Left lung (tissue), 10 donors: ENCODE results near the gene PAM. TPM values are rescaled to one million over a fixed set of nuclear protein-coding genes. Genes with fewer than 3 reads are reported as not detected.

Experiments
- ATAC-seq: fragments of 200-7000 bp; cut with Tn5 transposase; one replicate; pipeline ENCODE4 v1.9.1; 2020; ENCODE audit warnings: moderate library complexity
- DNase-seq, 4 donors: peaks; one replicate each; pipeline ENCODE4 v3.0.0-alpha.2; 2013 to 2020
- H3K27ac ChIP-seq, 2 donors: fragments of 200-600 bp; sonication (generic) in 1 of 2; one replicate each; pipeline versions ENCODE4 v1.5.0 to v1.8.0; 2020 to 2021
- H3K27me3 ChIP-seq, 2 donors: fragments of 200-600 bp; sonication (generic) in 1 of 2; one replicate each; pipeline versions ENCODE4 v1.5.0 to v1.8.0; 2020 to 2021
- H3K36me3 ChIP-seq, 2 donors: fragments of 200-600 bp; sonication (generic) in 1 of 2; one replicate each; pipeline versions ENCODE4 v1.5.0 to v1.8.0; 2020 to 2021
- H3K4me1 ChIP-seq, 2 donors: fragments of 200-600 bp; one replicate each; pipeline ENCODE4 v1.8.0; 2021
- H3K4me3 ChIP-seq, 2 donors: fragments of 200-600 bp; sonication (generic) in 1 of 2; one replicate each; pipeline versions ENCODE4 v1.5.0 to v1.8.0; 2020 to 2021; ENCODE audit warnings: mild to moderate bottlenecking in 1 of 2
- H3K9me3 ChIP-seq, 2 donors: fragments of 200-600 bp; sonication (generic) in 1 of 2; one replicate each; pipeline versions ENCODE4 v1.5.0 to v1.8.0; 2020 to 2021
- intact Hi-C, 2 donors: fragments of 100-400 bp; cut with DNase I; formaldehyde crosslinking; loops; one replicate each; pipeline versions ENCODE4 v1.11.2 to v1.14.2; 2022
- polyA plus RNA-seq, 6 donors: library from polyadenylated mRNA; unstranded; fragments of 120-200 nt; gene quantifications; one replicate each; pipeline ENCODE4 v1.2.1, GENCODE V29; 2013; ENCODE audit not compliant: insufficient read length in 6 of 6
- total RNA-seq, 2 donors: library from RNA; stranded (reverse); fragmentation: NEBNext Ultra II Directional; extraction: Animal tissue kit (Norgen Biotek cat#: 25700); gene quantifications; one replicate each; pipeline ENCODE4 v1.2.1, GENCODE V29; 2021
- TF ChIP-seq, protein P1 (sequence below), 2 donors: fragments of 200-600 bp; sonication (generic) in 1 of 2; IDR thresholded peaks; one replicate each; pipeline versions ENCODE4 v1.5.0 to v1.8.0; 2021; ENCODE audit warnings: antibody characterized with exemption in 2 of 2
- donor health status: DM: no; HTN: yes; CAD: no.
- donor health status: DM: no; HTN: no; CAD: no.

PAM gene
- total and polyA plus RNA-seq, 8 donors: 93.3 to 427 (median 145) TPM

DNA sequence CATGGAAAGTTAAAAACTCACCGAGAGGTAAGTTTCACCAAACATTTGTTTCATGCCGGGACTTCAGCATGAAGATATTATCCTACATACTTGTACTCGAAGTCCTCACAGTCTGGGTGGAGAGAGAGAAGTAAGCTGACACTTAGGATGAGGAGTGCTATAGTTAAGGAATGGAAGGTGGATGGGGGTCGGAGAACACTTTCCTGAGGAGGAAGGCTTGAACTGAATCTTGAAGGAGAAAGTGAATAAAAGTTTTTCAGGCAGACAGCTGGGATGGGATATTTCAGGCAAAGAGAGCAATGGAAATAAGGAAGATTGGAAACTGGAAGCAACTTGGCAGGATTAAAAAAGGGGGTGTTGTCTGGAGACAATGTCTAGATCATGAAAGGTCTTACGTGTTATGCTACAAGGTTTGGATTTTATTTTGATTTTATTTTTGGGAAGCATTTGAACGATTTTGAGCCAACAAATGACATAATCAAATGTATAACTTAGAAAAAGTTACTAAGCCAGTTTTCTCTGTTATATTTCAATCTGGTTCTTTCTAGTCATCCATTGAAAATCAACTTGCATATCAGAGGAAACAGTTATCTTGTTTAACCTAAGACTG is 167.1 kb downstream of the PAM start:
- TF ChIP-seq, protein P1, sequence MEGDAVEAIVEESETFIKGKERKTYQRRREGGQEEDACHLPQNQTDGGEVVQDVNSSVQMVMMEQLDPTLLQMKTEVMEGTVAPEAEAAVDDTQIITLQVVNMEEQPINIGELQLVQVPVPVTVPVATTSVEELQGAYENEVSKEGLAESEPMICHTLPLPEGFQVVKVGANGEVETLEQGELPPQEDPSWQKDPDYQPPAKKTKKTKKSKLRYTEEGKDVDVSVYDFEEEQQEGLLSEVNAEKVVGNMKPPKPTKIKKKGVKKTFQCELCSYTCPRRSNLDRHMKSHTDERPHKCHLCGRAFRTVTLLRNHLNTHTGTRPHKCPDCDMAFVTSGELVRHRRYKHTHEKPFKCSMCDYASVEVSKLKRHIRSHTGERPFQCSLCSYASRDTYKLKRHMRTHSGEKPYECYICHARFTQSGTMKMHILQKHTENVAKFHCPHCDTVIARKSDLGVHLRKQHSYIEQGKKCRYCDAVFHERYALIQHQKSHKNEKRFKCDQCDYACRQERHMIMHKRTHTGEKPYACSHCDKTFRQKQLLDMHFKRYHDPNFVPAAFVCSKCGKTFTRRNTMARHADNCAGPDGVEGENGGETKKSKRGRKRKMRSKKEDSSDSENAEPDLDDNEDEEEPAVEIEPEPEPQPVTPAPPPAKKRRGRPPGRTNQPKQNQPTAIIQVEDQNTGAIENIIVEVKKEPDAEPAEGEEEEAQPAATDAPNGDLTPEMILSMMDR (IDR thresholded peaks at IDR 0.05): no peak
- Histone ChIP-seq H3K27me3 (no peaks in the 10 kb centered on the region), H3K36me3 (peaks cover 0 to 12% of the 10 kb centered on the region in 2 donors), H3K9me3 (no peaks in the 10 kb centered on the region), H3K4me1 (no peaks in the 10 kb centered on the region), H3K27ac (no peak overlapping the region), H3K4me3 (no peak overlapping the region)
- DNase-seq (no peak), ATAC-seq (no peak)
- intact Hi-C loops: no loop called here

DNA sequence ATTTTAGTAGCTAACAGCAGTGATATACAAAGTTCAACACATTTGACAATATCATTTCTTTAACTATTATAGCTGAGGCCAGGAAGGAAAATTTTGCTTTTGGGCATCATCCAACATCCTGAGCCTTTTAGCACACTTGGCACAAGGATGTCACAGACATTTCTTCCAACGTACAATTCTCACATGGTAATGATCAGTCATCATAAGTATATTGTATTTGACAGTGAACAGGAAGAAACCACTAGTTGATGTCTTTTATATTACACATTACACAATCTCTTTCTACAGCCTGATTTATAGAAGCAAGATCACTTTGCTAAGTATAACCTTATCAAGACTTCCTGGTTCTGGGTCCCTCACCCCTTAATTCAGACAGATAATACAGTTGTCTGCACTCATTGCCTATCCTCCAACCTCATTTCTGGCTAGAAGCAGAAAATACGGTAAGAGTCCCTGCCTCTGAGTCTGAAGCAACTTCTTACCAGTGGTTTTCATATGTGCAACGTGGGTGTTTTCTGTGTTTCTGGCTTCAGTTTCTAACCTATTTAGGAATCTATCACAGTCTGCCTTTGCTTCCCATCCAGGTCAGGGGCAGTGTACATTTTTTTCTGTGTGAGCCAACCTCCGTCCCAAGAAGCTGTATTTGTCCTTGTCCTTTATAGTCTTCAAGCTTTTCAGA is 167.8 kb downstream of the PAM start:
- intact Hi-C loops: no loop called here

DNA sequence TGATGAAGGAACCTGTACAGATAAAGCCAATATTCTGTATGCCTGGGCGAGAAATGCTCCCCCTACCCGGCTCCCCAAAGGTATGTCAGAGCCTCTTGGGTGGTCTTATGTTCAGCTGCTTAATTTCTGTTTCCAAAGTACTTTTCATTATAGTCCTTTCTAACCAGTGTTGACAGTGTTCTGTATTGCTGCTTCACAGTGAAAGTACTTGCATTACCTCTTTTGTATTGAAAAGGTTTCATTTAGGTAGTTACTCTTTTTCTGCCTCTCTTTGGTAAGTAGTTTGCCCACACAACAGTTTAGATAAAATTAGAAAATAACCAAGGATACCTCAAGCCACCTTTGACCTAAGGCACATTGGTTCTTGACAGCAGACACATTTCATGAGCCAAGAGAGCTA is 169.9 kb downstream of the PAM start:
- TF ChIP-seq, protein P1 (IDR thresholded peaks at IDR 0.05): no peak
- Histone ChIP-seq H3K27me3 (no peaks in the 10 kb centered on the region), H3K9me3 (no peaks in the 10 kb centered on the region), H3K27ac (no peak overlapping the region), H3K4me3 (no peak overlapping the region), H3K36me3 (peaks cover 0 to 13% of the 10 kb centered on the region in 2 donors), H3K4me1 (no peaks in the 10 kb centered on the region)
- ATAC-seq: no peak
- DNase-seq: no peak
- intact Hi-C loops: no loop called here

More for the DNA sequence above, 167.8 kb downstream of the PAM start:
- Histone ChIP-seq H3K4me1 (no peaks in the 10 kb centered on the region), H3K4me3 (no peak overlapping the region), H3K36me3 (peaks cover 0 to 13% of the 10 kb centered on the region in 2 donors), H3K27me3 (no peaks in the 10 kb centered on the region), H3K27ac (no peak overlapping the region), H3K9me3 (no peaks in the 10 kb centered on the region)
- peak in 2 of 4 donors; percentile 32 to 44 for DNase-seq
- TF ChIP-seq, protein P1 (IDR thresholded peaks at IDR 0.05): no peak
- ATAC-seq: no peak

DNA sequence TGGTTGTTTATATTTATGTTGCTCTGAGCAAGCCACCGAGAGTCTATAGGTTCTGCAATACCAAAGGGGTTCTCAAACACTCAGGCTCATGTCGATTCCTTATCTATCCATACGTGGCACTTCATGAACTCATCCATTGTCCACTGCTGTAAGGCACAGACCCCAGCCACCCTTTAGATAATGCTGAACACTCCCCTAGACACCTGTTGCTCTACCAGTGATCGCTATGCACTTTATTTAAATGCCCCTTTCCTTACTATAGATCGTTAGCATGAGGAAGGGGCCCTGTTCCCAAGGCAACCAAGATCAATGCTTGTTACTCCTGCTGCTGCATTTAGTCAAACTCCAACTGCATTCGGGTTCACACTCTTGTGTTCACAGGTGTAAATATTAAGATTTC is 171.9 kb downstream of the PAM start:
- intact Hi-C loops: no loop called here
- Histone ChIP-seq H3K27ac (no peak overlapping the region), H3K9me3 (no peaks in the 10 kb centered on the region), H3K4me1 (no peaks in the 10 kb centered on the region), H3K27me3 (no peaks in the 10 kb centered on the region), H3K36me3 (peaks cover 0 to 13% of the 10 kb centered on the region in 2 donors), H3K4me3 (no peak overlapping the region)
- ATAC-seq: no peak
- no peak for DNase-seq
- TF ChIP-seq, protein P1 (IDR thresholded peaks at IDR 0.05): no peak

DNA sequence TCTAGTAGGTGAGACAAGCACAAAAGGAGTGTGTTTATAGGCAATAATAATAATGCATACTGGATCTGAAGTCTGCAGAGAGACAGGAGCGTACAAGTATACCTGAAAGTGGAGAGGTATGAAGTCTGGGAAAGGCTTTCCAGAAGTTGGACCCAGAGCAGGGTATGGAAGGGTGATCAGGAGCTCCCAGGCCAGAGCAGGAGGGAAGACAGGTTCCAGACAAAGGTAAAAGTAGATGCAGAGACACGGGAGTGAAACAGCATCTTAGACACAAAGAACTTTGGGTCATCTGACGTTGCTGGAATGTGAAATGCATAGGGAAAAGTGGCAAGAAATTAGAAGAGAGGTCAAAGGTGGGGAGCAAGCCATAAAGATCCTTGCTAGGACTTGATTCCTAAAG is 175.1 kb downstream of the PAM start:
- H3K4me1 ChIP-seq: no peaks in the 10 kb centered on the region
- ATAC-seq: no peak
- TF ChIP-seq, protein P1 (IDR thresholded peaks at IDR 0.05): no peak
- no peak overlapping the region for H3K4me3 ChIP-seq
- H3K36me3 ChIP-seq: peaks cover 0 to 10% of the 10 kb centered on the region in 2 donors
- no peaks in the 10 kb centered on the region for H3K27me3 ChIP-seq
- H3K9me3 ChIP-seq: no peaks in the 10 kb centered on the region
- H3K27ac ChIP-seq: no peak overlapping the region
- intact Hi-C loops: no loop called here
- no peak for DNase-seq
